ENCODE data around the gene TMEM100.
A peak's percentile ranks its signal among the peaks of the same experiment; 100 is the strongest.

TMEM100 gene, protein sequence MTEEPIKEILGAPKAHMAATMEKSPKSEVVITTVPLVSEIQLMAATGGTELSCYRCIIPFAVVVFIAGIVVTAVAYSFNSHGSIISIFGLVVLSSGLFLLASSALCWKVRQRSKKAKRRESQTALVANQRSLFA

DNA sequence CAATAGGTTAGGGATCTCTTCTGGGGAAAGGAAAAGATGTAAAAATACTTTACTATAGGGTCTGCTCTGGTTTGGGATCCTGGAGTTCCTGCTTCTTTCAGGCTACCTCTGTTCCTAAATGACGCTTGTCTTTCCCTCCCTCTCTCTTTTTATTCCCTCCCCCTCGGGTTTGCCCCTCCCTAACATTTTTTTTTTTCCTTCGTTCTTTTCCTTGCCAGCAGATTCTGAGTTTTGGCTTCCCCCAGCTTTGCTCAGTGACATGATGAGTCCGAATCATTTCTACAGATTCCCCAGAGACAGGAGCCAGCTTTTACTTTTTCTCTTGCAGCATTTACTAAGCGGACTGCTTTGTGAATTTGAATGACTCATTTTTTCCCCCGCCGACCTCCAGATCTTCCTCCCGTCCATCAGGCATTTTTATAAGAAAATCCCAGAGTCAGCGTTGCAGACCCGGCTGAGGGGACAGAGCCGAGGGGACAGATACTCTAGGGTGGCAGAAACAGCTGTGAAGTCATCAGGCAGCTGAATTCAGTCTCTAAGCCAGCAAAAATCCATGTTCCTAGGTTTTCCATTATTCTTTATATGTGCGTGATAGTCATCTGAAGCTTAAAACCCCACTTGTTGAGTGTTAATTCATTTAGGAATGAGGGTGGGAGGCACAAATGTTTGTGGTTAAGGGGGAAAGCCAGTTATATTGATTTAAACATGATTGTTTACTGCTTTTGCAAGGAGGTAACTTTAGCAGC lies at the start of gene TMEM100:
Gene TMEM100, minus strand, starts transcription at position 123 of the 746 bp plus-strand sequence. CDS start 1,794 bp downstream, outside the sequence.
- DNase-seq (ENCODE audit: low read depth, low spot score), result no peak

DNA sequence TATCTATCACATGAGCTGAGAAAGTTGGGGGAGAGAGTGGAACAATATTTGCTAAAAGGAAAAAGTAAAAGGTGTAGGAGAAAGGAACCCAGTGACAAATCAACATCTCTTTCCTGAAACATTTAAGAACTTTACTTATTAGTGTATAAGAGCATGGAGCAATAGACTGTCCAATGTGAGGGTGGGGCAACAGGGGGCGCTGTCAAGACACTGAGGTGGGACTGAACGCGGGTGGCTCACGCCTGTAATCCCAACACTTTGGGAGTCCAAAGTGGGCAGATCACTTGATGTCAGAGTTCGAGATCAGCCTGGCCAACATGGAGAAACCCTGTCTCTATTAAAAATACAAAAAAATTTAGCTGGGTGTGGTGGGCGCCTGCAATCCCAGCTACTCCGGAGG lies 49.4 kb upstream of the TMEM100 start:
- no peak for DNase-seq (ENCODE audit: low read depth, low spot score)

DNA sequence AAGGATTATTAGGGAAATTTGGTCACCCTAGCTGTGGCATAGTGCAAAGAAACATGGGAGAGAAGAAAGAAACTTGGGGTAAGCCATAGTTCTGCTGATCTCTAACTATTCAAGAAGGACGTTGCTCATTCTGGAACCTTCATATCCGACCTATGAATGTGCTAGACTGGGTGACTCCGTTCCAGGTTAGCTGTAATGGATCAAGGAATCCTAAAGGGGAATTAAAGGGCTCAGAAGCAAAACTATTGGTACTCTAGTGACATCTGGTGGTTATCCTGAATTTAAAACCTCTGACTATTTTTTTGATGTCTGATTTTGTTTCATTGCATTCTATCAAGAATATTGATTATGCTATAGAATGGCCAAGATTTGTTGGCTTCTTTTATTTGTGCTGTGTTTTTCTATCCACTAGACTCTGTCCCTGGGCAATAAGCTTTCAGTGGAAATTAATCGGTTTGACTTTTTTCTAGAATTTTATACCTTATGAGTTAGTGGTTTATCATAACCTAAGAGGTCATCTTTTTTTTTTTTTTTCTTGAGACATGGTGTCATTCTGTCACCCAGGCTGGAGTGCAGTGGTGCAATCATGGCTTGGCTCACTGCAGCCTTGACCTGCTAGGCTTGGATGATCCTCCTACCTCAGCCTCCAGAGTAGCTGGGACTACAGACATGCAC lies 47.7 kb upstream of the TMEM100 start:
- DNase-seq (ENCODE audit: low read depth, low spot score), result no peak

DNA sequence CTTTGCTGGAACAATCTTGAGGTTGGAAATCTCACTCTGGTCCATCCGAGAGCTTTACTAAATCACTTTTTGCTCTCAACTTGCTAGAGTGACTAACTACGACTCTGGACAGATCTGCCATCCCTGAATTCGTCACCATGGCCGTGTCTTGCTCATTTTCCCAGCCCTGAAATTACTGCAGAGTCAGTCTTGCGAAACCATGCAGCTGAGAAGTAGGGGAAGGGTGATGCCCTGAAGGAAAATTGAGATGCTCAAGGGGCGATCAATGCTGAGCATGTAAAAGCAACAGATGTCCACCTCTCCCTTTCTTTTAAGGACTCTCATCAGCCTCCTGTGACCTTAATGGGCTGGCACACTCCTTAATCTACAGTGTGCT lies 46.9 kb upstream of the TMEM100 start:
- no peak for DNase-seq (ENCODE audit: low read depth, low spot score)

DNA sequence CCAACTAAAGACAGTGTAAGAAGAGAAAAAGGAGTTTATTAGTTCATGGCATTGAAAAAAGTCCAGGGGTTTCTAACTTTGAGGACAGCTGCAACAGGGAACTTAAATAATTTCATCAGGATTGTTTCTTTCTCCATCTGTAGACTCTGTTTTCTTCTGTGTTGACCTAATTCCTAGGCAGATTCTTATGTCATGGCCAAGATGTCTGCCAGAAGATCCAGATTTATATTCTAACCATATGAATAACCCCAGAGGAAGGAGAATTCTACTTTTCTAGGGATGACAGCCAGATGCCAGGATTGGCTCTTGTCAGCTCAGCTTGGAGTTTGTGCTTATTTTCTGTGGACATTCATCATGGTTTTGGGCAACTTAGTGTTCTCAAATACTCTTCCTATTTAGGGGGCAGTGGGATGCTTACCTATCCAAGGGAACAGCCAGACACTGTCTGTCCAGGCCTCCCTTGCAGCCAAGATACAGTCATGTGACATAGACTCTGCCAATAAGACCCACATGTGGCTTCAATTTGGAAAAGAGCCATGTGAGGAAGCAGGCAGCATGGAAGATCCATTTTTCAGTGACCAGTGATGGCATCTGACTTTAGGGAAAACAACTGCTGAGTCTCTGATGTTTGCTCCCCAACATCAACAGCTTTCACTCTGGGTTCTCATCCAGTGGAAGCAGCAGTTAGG lies 46.4 kb upstream of the TMEM100 start:
- no peak for DNase-seq (ENCODE audit: low read depth, low spot score)

DNA sequence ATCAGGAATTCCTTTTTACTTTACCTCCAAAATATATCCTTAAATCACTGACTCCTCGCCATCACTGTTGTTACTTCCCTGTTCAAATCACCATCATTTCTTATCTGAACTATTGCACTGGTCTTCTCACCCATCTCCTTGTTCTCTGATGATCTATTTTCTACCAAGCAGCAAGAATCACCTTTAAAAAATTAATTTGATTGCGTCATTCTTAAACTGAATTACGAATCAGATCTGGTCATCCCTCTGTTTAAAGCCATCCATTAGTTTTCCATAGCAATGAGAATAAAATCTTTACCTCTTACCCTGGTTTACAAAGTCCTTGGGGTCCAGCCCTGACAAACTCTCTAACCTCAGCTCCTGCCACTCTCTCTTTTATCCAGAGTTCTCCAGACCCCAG lies 42.8 kb upstream of the TMEM100 start:
- no peak for DNase-seq (ENCODE audit: low read depth, low spot score)

DNA sequence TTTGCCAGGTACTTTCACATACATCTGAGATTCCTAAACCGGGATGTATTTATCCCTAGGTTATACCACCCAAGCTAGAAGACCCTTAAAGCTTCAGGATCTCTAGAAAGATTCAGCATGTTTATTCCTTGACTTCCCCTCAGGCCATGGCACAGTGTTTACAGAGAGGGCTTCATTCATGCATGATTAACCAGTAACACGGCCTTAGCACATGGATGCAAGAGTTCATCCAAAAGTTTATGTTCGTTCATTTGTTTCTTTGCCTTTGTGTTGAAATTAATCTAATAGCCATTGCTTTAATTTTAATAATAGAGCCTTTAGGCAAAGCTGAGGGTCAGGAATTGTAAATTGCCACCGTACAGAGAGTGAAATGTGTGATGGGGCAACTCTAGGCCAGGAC lies 41.9 kb upstream of the TMEM100 start:
- DNase-seq (ENCODE audit: low read depth, low spot score), result no peak

DNA sequence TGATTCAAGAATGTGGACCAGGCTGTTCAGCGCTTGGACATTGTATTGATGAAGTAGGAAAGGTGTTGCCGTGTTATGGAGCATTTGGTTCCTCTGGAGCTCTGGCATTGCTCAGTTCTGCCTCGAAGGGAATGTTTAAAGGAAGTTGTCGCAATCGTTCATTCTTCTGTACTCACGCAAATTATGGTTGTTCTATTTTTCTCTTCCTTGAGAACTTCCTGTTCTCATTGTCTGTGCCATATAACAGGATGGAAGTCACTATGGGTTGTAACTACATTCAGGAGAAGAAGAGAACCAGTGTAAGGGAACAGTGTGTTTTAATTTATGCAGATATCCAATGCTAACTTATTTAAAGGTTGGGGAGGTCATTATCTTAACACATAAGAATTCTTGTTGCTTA lies 41.2 kb upstream of the TMEM100 start:
- DNase-seq (ENCODE audit: low read depth, low spot score), result no peak

DNA sequence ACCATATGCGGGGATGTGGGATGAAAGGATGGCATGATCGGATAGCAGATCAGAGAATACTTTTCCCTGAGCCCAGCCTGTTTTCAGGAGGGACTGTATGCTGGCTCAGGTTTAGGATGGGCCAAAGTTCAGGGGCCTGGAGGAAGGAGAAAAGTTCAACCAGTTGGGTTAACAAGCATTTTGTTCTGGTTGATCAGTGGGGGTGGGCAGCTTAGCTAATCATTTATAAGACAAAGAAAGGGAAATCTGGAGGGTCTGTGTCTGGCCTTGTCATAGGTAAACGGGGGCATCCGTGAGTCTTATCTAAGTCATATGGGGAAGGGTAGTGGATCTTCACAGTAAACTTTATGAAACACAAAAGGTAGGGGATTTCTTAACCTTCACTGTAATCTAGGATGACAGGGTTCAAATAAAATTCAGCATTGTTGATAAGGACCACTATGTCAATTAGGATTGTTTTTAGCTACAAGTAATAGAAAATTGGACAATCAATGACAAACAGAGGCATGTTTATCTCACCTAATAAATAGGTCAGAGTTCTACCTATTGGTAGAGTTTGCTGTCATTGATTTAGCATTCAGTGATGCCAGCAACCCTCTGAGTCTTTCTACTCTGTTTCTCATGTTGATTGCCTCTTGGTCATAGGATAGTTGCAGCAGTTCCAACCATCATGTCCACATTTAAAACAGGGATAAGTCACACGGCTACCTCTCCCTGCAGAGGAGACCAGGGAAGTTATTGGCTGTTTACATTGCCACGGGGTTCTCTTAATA lies 39.6 kb upstream of the TMEM100 start:
- DNase-seq (ENCODE audit: low read depth, low spot score), result no peak

DNA sequence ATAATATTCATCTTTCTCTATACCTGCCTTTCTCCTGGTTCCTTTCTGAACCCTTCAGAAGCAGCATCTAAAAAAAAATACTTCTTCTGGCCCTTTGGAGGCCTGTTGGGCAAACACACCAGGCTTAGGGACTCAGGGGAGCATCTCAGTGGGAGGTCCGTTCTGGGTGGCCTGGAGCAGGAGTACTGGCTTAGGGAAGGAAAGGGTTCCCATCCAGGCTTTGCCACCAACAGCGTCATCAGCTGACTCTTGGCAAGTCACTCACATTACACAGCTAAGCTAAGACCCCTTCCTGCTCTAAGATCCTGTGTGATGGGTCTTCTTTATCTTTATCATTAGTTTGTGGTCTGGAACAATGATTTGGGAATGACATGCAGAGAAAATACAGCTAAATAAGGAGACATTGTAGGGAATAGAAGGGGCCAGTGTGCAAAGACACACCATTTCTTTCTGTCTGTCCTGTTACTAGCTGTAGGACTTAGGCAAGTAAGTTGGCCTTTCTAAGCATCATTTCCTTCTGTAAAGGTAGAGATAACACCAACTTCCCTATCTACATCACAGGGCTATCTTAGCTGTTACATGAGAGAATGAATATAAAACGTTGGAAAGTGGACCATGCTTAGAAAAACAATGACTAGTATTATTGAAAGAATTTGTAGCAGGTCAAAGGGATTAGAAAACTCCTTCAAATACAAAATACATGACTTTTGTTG lies 38.1 kb upstream of the TMEM100 start:
- no peak for DNase-seq (ENCODE audit: low read depth, low spot score)

DNA sequence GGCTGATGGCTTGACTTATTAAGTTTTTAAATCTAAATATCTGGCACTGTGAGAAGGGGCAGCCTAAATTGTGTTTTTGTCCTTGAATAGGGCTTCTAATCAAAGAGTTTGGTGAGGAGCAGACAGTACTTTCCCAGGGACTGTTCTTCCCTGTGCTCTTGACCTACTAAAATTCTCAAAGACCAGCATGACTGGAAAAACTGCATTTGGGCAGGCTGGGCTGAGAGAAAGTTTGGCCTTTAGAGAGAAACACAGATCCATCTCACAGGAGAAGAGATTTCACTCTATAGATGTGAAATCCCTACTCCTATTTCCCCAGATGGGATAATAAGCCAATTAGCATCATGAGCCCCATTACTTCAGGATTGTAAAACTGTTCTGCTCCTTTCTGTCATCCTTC lies 35.5 kb upstream of the TMEM100 start:
- DNase-seq (ENCODE audit: low read depth, low spot score), result no peak

DNA sequence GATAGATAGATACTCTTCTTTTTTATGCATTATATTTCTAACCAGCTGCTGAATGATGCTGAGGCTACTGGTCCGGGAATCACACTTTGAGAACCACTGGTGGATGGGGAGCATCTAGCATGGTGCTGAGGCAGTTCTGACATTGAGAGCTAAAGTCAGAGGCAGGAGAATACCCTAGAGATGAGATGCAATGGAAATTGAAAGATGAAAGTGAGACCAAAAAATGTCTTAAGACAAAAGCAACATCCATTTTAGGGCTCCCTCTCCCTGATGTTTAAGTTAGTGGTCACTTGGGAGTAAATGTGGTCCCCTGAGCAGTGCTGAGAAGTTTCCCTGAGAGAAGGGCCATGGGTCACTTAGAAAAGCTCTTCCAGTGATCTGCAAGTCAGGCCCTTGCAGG lies 35.0 kb upstream of the TMEM100 start:
- DNase-seq (ENCODE audit: low read depth, low spot score), result no peak

DNA sequence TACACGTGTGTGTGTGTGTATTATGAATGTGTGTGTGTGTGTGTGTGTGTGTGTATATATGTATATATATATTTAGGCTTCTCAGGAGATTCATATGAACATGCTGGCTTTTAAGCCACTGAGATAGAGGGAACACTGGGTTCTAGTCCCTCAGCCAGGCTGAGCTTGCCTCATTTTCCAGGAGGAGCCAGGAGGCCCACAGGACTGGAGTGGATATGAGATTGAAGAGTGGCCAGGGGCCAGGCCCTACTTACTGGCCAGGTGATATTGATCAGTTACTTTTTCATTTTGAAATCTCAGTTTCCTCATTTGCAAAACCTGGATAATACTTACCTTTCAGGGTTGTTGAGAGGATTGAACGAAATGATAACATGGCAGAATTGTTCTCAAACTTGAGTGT lies 34.0 kb upstream of the TMEM100 start:
- no peak for DNase-seq (ENCODE audit: low read depth, low spot score)

DNA sequence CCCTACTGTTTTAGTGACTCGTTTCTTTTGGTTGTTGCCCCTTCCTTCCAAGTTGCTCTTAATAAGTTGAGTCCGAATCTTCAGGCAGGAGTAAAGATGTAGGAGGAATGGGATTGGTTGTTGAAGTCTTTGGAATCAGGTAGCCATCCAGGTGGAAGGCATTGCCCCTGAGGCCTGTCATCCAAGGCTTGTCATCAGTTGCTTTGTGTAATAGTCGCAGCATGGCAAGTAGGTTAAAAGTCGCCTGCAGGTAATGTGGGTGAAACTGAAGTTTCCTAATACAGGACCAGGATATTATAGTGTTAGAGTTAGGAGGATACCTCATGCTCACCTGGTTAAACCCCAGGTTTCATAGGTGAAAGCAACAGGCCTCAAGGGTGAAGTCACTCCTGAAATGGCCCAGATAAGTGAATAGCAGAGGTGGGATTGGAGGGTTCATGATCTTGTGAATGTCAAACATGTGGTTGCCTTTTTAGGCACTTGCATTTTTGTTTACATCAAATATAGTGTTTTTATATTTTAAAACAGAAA lies 29.1 kb upstream of the TMEM100 start:
- DNase-seq (ENCODE audit: low read depth, low spot score), result no peak

DNA sequence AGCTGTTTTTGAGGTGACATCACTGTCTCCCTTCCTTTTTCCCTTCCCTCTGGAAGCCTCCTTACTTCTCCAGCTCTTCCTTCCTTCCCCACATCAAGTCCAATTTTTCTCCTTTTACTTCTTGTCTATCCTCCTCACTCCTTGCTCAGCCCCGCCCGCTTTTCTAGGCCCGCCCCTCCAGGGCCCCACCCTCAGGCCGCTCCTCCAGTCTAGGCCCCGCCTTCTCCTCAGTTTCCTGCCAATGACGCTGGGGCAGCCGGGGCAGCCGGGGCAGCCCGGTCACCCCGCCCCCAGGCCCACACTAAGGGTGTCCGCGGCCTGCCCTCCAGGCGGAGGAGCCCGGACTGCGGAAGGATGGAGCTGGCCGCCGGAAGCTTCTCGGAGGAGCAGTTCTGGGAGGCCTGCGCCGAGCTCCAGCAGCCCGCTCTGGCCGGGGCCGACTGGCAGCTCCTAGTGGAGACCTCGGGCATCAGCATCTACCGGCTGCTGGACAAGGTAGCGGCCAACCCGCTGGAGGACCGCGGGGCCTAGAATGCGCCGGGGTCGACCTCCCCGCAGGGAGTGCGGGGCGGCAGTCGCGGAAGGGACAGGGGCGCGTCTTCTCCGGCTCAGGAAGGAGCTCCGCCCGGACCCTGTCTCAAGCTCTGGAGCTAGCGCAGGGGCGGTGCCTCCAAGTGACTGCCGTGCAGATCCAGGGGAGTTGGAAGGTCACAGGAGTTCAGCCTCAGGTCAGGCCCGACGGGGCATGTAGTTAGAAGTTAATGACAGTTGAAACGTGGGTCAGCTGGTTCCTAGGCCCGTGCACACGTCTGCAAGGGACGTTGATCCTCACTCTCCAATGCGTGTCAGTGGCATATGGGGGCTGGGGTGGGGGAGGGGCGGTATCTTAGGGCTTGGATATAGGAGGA lies 28.3 kb upstream of the TMEM100 start, which contains the start of gene PCTP:
Gene PCTP, plus strand, starts transcription at position 302 of the 908 bp plus-strand sequence. Its CDS starts 53 bp downstream, at position 355.
- peak; percentile 67 for DNase-seq (ENCODE audit: low read depth, low spot score)

DNA sequence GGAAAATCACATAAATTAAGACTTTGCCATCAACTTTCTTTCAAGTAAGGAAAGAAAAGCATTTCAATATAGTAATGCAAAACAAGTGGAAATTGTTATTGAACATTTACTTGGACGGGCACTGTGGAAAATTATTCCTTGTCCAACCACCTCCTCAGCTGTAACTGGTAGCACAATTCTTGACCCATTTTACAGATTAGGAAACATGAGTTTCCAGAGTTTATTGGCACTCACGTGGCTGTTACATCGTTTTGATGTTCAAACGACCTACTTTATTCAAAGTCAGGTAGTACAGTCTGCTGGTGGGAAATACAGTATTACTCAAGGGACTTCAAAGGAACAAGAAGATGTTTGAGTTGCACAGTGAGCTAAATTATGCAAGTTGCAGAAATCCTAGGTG lies 27.3 kb upstream of the TMEM100 start:
- DNase-seq (ENCODE audit: low read depth, low spot score), result no peak

DNA sequence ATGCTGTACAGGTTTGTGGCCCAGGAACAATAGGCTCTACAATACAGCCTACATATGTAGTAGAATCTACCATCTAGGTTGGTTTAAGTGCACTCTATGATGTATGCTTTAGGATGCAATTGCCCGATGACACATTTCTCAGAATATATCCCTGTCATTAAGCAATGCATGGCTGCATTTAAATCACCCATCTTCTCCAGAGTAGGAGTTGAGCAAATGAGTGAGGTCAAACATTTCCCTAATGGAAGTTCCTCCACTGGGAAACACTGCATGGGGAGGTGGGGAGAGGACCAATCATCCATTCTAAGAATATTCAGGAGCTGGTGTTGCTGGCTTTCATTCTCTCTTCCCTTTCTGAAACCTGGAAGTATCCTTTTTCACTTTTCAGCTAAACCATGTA lies 26.2 kb upstream of the TMEM100 start:
- no peak for DNase-seq (ENCODE audit: low read depth, low spot score)

DNA sequence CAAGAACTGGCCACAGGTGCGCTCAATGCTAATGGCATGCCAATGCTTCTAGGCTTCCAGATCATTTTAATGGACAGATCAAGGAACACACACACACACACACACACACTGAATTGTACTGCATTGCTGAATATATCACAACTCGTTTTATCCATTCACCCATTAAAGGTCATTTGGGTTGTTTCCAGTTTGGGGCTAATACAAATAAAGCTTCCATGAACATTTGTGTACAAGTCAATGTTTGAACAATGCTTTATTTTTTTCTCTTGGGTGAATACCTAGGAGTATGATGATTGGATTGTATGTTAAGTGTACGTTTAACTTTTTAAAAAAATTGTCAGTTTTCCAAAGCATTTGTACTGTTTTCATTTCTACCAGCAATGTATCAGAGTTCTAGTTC lies 24.5 kb upstream of the TMEM100 start:
- no peak for DNase-seq (ENCODE audit: low read depth, low spot score)

DNA sequence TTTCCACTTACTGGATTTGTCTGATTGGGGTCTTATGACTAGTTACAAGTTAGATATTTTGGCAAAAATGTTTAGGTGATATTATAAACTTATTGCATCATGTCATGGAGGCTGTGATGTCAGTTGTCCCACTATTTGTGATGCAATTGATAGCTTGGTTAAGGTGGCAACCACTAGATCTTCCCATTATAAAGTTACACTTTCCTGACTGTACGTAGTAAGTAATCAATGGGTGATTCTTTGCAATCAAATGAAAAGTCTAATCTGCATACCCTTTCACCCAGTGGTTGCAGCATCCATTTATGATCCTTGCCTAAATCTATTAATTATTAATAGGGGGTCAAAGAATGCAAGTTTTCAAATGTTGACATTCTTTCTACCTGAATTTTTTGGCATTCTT lies 23.8 kb upstream of the TMEM100 start:
- DNase-seq (ENCODE audit: low read depth, low spot score), result no peak

DNA sequence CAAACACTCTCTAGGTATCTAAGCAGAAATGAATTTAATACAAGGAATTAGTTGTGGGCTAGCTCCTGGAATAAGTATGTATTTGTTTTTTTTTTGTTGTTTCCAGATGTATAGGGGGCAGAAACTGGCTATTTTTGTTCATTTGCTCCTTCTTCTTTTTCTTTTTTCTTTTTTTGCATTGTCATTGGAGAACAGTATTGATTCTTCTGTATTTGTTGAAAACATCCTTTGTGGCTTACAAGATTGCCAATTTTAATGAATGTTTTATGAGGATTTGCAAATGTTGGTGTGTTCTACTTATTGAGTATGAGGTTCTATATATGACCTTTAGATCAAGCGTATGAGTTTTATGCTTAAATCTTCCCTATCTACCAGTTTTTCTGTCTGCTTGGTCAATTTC lies 22.6 kb upstream of the TMEM100 start:
- DNase-seq (ENCODE audit: low read depth, low spot score), result no peak
